Tibial nerve (tissue), 4 donors: Measurements from ENCODE around the gene UBE2L3.
A peak's percentile ranks its signal among the peaks of the same experiment; 100 is the strongest.

Source experiments
- EP300 ChIP-seq, 2 donors: sonication (generic); formaldehyde crosslinking; IDR thresholded peaks; one replicate each; pipeline ENCODE4 v1.6.1; 2017; ENCODE audit warnings: antibody characterized with exemption in 2 of 2, mild to moderate bottlenecking in 1 of 2
- POLR2A ChIP-seq, 2 donors: fragments of 450-650 bp; IDR thresholded peaks; one replicate each; pipeline ENCODE4 v1.6.1; 2017; ENCODE audit warnings: antibody characterized with exemption in 2 of 2, mild to moderate bottlenecking in 2 of 2, moderate library complexity in 2 of 2
- TF ChIP-seq, protein P1 (sequence below), 5 experiments: fragments of 200-600 bp in 3 of 5; fragments of 450-650 bp in 2 of 5; sonication (generic) in 3 of 5; IDR thresholded peaks; one replicate each; pipeline ENCODE4 v1.5.1; 2016 to 2019; ENCODE audit warnings: antibody characterized with exemption in 5 of 5, mild to moderate bottlenecking in 3 of 5, moderate library complexity in 2 of 5

DNA sequence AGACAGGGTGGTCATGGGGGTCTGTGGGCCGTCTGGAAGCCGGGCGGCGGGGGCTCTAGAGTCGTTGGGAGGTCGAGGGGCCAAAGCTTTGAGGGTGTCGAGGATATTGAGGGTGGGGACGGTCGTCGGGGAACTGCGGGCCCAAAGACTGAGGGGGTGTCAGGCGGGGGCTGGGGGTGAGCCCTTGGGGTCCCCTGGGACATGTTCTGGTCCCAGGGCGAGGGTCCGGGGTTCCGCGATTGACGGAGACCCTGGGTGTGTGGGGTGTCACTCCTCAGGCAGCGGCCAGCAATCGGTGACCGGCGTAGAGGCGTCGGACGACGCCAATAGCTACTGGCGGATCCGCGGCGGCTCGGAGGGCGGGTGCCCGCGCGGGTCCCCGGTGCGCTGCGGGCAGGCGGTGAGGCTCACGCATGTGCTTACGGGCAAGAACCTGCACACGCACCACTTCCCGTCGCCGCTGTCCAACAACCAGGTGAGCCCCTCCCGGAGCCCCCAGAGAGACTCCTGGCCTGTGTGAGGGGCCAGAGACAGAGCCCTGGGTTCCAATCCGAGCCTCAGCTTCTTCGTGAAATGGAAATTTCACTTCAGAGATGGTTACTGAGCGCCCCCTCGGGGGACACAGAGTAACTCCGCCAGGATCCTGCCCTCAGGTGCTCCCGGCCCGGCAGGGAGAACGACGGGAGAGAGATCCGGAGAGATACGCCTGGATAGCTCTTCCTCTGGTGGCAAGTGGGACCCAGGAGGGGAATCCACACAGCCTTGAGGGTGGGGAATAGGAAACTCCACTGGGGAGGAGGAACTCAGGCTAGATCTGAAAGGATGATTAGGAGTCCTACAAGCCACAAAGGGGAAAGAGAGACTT, 75.3 kb downstream of the UBE2L3 start:
- TF ChIP-seq, protein P1, sequence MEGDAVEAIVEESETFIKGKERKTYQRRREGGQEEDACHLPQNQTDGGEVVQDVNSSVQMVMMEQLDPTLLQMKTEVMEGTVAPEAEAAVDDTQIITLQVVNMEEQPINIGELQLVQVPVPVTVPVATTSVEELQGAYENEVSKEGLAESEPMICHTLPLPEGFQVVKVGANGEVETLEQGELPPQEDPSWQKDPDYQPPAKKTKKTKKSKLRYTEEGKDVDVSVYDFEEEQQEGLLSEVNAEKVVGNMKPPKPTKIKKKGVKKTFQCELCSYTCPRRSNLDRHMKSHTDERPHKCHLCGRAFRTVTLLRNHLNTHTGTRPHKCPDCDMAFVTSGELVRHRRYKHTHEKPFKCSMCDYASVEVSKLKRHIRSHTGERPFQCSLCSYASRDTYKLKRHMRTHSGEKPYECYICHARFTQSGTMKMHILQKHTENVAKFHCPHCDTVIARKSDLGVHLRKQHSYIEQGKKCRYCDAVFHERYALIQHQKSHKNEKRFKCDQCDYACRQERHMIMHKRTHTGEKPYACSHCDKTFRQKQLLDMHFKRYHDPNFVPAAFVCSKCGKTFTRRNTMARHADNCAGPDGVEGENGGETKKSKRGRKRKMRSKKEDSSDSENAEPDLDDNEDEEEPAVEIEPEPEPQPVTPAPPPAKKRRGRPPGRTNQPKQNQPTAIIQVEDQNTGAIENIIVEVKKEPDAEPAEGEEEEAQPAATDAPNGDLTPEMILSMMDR (IDR thresholded peaks at IDR 0.05) = peak; percentile 34 to 52 (median 40)
- TF ChIP-seq POLR2A (IDR thresholded peaks at IDR 0.05) (no peak), EP300 (IDR thresholded peaks at IDR 0.05) (no peak)
